Neural cell (in vitro differentiated cells): ENCODE results near the gene LHFPL4.

Experiments
- MXI1 ChIP-seq: fragments of 450-650 bp; conservative IDR thresholded peaks from 2 replicates; pipeline ENCODE4 v1.6.1; 2014; ENCODE audit warnings: antibody characterized with exemption, mild to moderate bottlenecking; ENCODE audit not compliant: poor library complexity, severe bottlenecking
- POLR2AphosphoS5 ChIP-seq: IDR thresholded peaks from 2 replicates; pipeline ENCODE4 v1.6.1; 2012
- SMC3 ChIP-seq: fragments of 450-650 bp; conservative IDR thresholded peaks from 2 replicates; pipeline ENCODE4 v1.6.1; 2014; ENCODE audit warnings: antibody characterized with exemption, mild to moderate bottlenecking, moderate library complexity; ENCODE audit not compliant: poor library complexity
- TF ChIP-seq, protein P1 (sequence below): fragments of 450-650 bp; IDR thresholded peaks from 2 replicates; pipeline ENCODE4 v1.5.1; 2014; ENCODE audit warnings: antibody characterized with exemption, mild to moderate bottlenecking, moderate library complexity; ENCODE audit not compliant: poor library complexity, severe bottlenecking
- TF ChIP-seq, protein P2 (sequence below): IDR thresholded peaks from 2 replicates; pipeline ENCODE4 v1.6.1; 2012; ENCODE audit warnings: borderline replicate concordance

DNA sequence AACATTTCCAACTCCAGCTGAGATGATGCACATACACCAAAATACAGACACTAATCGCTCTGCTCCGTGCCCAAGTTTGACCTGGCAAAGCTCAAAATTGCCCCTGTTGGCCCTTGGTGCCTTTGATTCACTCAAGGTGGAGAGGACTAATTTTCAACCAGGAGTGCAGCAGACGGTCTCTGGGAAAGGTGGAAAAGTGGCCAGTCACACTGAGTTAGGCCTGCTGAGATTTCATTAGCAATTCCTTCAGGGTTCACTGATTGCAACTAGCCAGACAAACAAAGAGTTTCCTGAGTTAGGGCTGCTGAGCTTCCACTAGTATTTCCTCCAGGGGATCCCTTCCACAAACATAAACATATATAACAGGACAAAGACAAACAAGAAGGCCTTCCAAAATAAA is 28.7 kb upstream of the LHFPL4 start:
- TF ChIP-seq, protein P1, sequence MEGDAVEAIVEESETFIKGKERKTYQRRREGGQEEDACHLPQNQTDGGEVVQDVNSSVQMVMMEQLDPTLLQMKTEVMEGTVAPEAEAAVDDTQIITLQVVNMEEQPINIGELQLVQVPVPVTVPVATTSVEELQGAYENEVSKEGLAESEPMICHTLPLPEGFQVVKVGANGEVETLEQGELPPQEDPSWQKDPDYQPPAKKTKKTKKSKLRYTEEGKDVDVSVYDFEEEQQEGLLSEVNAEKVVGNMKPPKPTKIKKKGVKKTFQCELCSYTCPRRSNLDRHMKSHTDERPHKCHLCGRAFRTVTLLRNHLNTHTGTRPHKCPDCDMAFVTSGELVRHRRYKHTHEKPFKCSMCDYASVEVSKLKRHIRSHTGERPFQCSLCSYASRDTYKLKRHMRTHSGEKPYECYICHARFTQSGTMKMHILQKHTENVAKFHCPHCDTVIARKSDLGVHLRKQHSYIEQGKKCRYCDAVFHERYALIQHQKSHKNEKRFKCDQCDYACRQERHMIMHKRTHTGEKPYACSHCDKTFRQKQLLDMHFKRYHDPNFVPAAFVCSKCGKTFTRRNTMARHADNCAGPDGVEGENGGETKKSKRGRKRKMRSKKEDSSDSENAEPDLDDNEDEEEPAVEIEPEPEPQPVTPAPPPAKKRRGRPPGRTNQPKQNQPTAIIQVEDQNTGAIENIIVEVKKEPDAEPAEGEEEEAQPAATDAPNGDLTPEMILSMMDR, result no peak
- TF ChIP-seq SMC3 (no peak), POLR2AphosphoS5 (no peak), MXI1 (no peak)
- TF ChIP-seq, protein P2, sequence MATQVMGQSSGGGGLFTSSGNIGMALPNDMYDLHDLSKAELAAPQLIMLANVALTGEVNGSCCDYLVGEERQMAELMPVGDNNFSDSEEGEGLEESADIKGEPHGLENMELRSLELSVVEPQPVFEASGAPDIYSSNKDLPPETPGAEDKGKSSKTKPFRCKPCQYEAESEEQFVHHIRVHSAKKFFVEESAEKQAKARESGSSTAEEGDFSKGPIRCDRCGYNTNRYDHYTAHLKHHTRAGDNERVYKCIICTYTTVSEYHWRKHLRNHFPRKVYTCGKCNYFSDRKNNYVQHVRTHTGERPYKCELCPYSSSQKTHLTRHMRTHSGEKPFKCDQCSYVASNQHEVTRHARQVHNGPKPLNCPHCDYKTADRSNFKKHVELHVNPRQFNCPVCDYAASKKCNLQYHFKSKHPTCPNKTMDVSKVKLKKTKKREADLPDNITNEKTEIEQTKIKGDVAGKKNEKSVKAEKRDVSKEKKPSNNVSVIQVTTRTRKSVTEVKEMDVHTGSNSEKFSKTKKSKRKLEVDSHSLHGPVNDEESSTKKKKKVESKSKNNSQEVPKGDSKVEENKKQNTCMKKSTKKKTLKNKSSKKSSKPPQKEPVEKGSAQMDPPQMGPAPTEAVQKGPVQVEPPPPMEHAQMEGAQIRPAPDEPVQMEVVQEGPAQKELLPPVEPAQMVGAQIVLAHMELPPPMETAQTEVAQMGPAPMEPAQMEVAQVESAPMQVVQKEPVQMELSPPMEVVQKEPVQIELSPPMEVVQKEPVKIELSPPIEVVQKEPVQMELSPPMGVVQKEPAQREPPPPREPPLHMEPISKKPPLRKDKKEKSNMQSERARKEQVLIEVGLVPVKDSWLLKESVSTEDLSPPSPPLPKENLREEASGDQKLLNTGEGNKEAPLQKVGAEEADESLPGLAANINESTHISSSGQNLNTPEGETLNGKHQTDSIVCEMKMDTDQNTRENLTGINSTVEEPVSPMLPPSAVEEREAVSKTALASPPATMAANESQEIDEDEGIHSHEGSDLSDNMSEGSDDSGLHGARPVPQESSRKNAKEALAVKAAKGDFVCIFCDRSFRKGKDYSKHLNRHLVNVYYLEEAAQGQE, result no peak
